K562 (cell line): Measurements from ENCODE around the gene ZSCAN26. TPM values are rescaled to one million over a fixed set of nuclear protein-coding genes. Genes with fewer than 3 reads are reported as not detected.

ENCODE experiments used
- ARNT ChIP-seq, 2 experiments: fragments of 450-650 bp; IDR thresholded peaks; 2 replicates each; pipeline ENCODE4 v1.6.1; 2016; ENCODE audit warnings: mild to moderate bottlenecking in 1 of 2
- CBX1 ChIP-seq: sonication (generic); IDR thresholded peaks from 2 replicates; pipeline ENCODE4 v1.6.1; 2016; ENCODE audit warnings: antibody characterized with exemption, low read depth, mild to moderate bottlenecking
- ERF ChIP-seq: fragments of 450-650 bp; formaldehyde crosslinking; IDR thresholded peaks from 2 replicates; pipeline ENCODE4 v1.4.0; 2020; ENCODE audit warnings: mild to moderate bottlenecking, mixed read lengths
- GABPB2 ChIP-seq: fragments of 250-450 bp; sonication (Bioruptor Pico); conservative IDR thresholded peaks from 2 replicates; pipeline ENCODE4 v1.5.1; 2021; ENCODE audit warnings: mild to moderate bottlenecking
- GATAD2A ChIP-seq: fragments of 450-650 bp; IDR thresholded peaks from 2 replicates; pipeline ENCODE4 v1.6.1; 2017
- MTF1 ChIP-seq: fragments of 250-450 bp; sonication (Bioruptor Pico); IDR thresholded peaks from 2 replicates; pipeline ENCODE4 v1.9.0; 2021; ENCODE audit warnings: moderate library complexity, mild to moderate bottlenecking, inconsistent platforms, borderline replicate concordance
- MYNN ChIP-seq, 2 experiments: sonication (generic); formaldehyde crosslinking in 1 of 2; IDR thresholded peaks; 2 replicates each; pipeline versions ENCODE4 v1.5.0 to v1.6.1; 2016 to 2020; ENCODE audit warnings: antibody characterized with exemption in 1 of 2, missing genetic modification reagents in 1 of 2
- NFRKB ChIP-seq: fragments of 450-650 bp; IDR thresholded peaks from 2 replicates; pipeline ENCODE4 v1.6.1; 2016; ENCODE audit warnings: low read depth
- RUNX1 ChIP-seq: sonication (generic); IDR thresholded peaks from 2 replicates; pipeline ENCODE4 v1.6.1; 2016; ENCODE audit warnings: antibody characterized with exemption, low read depth
- SOX6 ChIP-seq: fragments of 450-650 bp; IDR thresholded peaks from 2 replicates; pipeline ENCODE4 v1.6.1; 2014; ENCODE audit warnings: mild to moderate bottlenecking
- XRCC3 ChIP-seq: fragments of 450-650 bp; IDR thresholded peaks from 2 replicates; pipeline ENCODE4 v1.6.1; 2017; ENCODE audit warnings: mild to moderate bottlenecking, moderate library complexity
- ZNF263 ChIP-seq: sonication (generic); formaldehyde crosslinking; IDR thresholded peaks from 2 replicates; pipeline ENCODE4 v1.8.0; 2022; ENCODE audit warnings: mild to moderate bottlenecking, missing genetic modification reagents, borderline replicate concordance
- ZNF354B ChIP-seq: fragments of 250-450 bp; sonication (Bioruptor Pico); IDR thresholded peaks from 2 replicates; pipeline ENCODE4 v1.4.0; 2020
- ZNF644 ChIP-seq: fragments of 200-800 bp; sonication (Bioruptor generic); IDR thresholded peaks from 2 replicates; pipeline ENCODE4 v1.6.1; 2016; ENCODE audit warnings: low read depth, missing genetic modification characterization, missing compliant biosample characterization
- ZNF668 ChIP-seq: fragments of 250-450 bp; sonication (Bioruptor Pico); IDR thresholded peaks from 2 replicates; pipeline ENCODE4 v1.8.0; 2022; ENCODE audit warnings: mild to moderate bottlenecking, inconsistent platforms
- polyA plus RNA-seq, 8 experiments: library from polyadenylated mRNA; depleted of rRNA in 4 of 8; stranded (reverse) in 5 of 8; unstranded in 3 of 8; fragments of >200 nt; fragmentation: Nextera tagmentation in 2 of 8; fragmentation: Illumina TruSeq in 1 of 8; extraction: Ambion mirVana in 2 of 8; extraction: Trizol in 1 of 8; gene quantifications; 2 replicates each; pipeline versions ENCODE4 v1.2.1 to v1.2.3, GENCODE V29; 2011 to 2014; ENCODE audit warnings: inconsistent platforms in 1 of 8, missing spikeins in 1 of 8
- total RNA-seq, 7 experiments: library from RNA; depleted of rRNA in 6 of 7; stranded (reverse); fragments of >200 nt in 6 of 7; fragmentation: Illumina TruSeq in 2 of 7; extraction: Trizol in 2 of 7; gene quantifications; 2 replicates each; pipeline versions ENCODE4 v1.2.1 to v1.2.3, GENCODE V29; 2011 to 2021; ENCODE audit warnings: low replicate concordance in 1 of 7
- TF ChIP-seq, protein P1 (sequence below): fragments of 200-600 bp; sonication (generic); IDR thresholded peaks from one replicate; pipeline ENCODE4 v1.6.1; 2012; ENCODE audit warnings: mild to moderate bottlenecking, low read depth, low read length, inconsistent platforms

The ZSCAN26 gene
- total and polyA plus RNA-seq, 9 of the 15 experiments (the other 6 are each of a cell fraction or from before 2014, with no cell fraction given), result 5.9 to 14.2 (median 10.5) TPM

- TF ChIP-seq ZNF644 (tag) (no peak), GATAD2A (no peak), SOX6 (no peak), ZNF668 (CRISPR knock-in tag) (no peak), RUNX1 (no peak), GABPB2 (CRISPR knock-in tag) (no peak), ZNF354B (CRISPR knock-in tag) (no peak), CBX1 (peak; percentile 97), ERF (CRISPR knock-in tag) (no peak), MTF1 (CRISPR knock-in tag) (no peak), ARNT (IDR thresholded peaks at IDR 0.05) (0 out of 4 replicates have a peak, but pooled peaks of 1 of the 2 experiments have one; percentile 41), NFRKB (peak; percentile 86), ZNF263 (no peak), MYNN (IDR thresholded peaks at IDR 0.05) (no peak), MYNN (CRISPR knock-in tag; IDR thresholded peaks at IDR 0.05) (no peak), XRCC3 (peak; percentile 97)
- TF ChIP-seq, protein P1, sequence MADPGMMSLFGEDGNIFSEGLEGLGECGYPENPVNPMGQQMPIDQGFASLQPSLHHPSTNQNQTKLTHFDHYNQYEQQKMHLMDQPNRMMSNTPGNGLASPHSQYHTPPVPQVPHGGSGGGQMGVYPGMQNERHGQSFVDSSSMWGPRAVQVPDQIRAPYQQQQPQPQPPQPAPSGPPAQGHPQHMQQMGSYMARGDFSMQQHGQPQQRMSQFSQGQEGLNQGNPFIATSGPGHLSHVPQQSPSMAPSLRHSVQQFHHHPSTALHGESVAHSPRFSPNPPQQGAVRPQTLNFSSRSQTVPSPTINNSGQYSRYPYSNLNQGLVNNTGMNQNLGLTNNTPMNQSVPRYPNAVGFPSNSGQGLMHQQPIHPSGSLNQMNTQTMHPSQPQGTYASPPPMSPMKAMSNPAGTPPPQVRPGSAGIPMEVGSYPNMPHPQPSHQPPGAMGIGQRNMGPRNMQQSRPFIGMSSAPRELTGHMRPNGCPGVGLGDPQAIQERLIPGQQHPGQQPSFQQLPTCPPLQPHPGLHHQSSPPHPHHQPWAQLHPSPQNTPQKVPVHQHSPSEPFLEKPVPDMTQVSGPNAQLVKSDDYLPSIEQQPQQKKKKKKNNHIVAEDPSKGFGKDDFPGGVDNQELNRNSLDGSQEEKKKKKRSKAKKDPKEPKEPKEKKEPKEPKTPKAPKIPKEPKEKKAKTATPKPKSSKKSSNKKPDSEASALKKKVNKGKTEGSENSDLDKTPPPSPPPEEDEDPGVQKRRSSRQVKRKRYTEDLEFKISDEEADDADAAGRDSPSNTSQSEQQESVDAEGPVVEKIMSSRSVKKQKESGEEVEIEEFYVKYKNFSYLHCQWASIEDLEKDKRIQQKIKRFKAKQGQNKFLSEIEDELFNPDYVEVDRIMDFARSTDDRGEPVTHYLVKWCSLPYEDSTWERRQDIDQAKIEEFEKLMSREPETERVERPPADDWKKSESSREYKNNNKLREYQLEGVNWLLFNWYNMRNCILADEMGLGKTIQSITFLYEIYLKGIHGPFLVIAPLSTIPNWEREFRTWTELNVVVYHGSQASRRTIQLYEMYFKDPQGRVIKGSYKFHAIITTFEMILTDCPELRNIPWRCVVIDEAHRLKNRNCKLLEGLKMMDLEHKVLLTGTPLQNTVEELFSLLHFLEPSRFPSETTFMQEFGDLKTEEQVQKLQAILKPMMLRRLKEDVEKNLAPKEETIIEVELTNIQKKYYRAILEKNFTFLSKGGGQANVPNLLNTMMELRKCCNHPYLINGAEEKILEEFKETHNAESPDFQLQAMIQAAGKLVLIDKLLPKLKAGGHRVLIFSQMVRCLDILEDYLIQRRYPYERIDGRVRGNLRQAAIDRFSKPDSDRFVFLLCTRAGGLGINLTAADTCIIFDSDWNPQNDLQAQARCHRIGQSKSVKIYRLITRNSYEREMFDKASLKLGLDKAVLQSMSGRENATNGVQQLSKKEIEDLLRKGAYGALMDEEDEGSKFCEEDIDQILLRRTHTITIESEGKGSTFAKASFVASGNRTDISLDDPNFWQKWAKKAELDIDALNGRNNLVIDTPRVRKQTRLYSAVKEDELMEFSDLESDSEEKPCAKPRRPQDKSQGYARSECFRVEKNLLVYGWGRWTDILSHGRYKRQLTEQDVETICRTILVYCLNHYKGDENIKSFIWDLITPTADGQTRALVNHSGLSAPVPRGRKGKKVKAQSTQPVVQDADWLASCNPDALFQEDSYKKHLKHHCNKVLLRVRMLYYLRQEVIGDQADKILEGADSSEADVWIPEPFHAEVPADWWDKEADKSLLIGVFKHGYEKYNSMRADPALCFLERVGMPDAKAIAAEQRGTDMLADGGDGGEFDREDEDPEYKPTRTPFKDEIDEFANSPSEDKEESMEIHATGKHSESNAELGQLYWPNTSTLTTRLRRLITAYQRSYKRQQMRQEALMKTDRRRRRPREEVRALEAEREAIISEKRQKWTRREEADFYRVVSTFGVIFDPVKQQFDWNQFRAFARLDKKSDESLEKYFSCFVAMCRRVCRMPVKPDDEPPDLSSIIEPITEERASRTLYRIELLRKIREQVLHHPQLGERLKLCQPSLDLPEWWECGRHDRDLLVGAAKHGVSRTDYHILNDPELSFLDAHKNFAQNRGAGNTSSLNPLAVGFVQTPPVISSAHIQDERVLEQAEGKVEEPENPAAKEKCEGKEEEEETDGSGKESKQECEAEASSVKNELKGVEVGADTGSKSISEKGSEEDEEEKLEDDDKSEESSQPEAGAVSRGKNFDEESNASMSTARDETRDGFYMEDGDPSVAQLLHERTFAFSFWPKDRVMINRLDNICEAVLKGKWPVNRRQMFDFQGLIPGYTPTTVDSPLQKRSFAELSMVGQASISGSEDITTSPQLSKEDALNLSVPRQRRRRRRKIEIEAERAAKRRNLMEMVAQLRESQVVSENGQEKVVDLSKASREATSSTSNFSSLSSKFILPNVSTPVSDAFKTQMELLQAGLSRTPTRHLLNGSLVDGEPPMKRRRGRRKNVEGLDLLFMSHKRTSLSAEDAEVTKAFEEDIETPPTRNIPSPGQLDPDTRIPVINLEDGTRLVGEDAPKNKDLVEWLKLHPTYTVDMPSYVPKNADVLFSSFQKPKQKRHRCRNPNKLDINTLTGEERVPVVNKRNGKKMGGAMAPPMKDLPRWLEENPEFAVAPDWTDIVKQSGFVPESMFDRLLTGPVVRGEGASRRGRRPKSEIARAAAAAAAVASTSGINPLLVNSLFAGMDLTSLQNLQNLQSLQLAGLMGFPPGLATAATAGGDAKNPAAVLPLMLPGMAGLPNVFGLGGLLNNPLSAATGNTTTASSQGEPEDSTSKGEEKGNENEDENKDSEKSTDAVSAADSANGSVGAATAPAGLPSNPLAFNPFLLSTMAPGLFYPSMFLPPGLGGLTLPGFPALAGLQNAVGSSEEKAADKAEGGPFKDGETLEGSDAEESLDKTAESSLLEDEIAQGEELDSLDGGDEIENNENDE, result no peak
These were observed 59.5 kb downstream of the ZSCAN26 start (continued) for GRCh38 chr6:28326371-28326948.
